Mucosa of gallbladder (tissue), 1 donor: Measurements from ENCODE around the gene MAP3K20. TPM values are rescaled to one million over a fixed set of nuclear protein-coding genes. Genes with fewer than 3 reads are reported as not detected.

Experiments used
- DNase-seq: peaks from one replicate; pipeline ENCODE4 v3.0.0-alpha.2; 2020; ENCODE audit warnings: low spot score
- total RNA-seq: library from RNA; stranded (reverse); gene quantifications from one replicate; pipeline ENCODE4 v1.2.1, GENCODE V29; 2021
- donor health status: DM: no; HTN: no; CAD: no.

MAP3K20 gene
- total RNA-seq, 1 donor from 2014 or later = 90.0 TPM

DNA sequence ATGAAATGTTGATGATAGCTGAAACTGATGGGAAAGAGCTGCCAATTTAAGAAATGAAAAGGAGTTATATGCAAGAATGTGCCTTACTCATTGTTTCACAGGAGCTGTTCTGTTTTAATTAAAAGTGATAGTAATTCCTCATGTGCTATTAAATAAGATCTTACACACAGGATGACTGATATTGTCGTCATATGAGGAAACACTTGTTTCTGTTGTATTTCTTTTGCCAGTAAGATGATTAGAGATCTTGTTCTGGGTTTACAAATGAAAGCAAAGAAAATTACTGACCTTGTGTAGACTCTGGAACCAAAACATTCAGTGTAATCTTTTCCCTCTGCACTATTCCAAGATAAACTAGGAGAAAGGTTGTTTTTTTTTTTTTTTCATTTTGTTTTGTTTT, 123.6 kb downstream of the MAP3K20 start:
- no peak for DNase-seq

DNA sequence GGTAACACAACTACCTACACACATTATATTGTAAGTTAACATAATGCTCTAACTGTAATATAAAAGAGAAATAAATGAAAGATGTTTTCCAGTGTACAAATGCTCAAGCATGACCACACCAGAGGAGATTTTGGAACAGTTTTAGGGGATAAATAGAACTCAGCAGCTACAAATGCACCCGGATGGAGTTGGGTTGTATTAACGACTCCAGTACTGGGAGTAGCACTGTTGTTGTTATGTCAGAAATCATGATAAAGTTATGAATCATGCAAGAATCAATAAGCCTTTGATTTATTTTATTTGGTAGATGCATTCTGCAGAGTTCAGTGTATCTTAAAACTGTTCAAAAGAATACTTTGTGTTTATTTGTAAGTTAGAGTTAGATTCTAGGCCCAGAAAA, 126.9 kb downstream of the MAP3K20 start:
- no peak for DNase-seq

DNA sequence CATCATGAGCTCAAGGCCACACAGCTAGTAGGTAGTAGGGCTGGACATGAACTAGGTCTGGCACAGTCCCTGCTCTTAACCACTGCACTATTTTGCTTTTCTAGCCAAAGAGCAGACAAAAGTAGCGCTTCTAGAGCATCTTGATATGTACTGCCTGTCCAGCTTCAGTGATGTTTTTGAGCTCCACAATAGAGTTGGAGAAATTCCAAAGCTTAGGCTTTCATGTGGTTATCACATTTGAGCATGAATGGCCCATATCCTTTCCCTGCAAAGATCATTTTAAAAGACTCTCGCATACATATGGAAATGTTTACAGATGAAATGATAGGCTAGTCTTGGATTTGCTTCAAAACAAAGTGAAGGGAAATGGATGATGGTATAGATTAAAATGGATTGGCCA, 128.7 kb downstream of the MAP3K20 start:
- DNase-seq = no peak

DNA sequence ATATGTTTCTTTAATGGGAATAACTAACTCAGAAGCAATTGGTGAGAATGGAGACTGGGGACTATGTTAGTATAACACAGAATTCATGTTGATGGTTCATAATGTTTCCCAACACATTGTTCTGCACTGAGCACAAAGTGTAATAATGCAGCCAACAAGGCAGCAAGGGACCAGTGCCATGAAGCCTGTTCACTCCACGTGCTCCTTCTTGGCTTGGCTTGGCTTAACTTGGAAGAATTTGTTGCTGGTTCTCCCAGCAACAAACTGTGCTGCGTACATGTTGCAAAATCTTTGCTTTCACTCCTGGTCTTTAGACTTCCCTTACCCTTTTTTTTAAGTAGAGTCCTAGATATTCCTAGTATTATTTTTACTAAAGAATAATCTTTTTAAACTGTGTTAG, 129.7 kb downstream of the MAP3K20 start:
- peak; percentile 77 for DNase-seq

DNA sequence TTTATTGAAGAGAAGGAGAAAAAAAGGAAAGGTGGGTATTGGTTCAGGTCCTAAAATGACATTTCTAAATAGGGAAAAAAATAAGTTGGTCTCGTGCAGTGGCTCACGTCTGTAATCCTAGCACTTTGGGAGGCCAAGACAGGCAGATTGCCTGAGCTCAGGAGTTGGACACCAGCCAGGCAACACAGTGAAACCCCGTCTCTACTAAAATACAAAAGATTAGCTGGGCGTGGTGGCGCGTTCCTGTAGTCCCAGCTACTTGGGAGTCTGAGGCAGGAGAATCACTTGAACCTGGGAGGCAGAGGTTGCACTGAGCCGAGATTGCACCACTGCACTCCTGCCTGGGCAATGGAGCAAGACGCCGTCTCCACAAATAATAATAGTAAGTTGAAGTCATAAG, 131.5 kb downstream of the MAP3K20 start:
- peak; percentile 20 for DNase-seq

DNA sequence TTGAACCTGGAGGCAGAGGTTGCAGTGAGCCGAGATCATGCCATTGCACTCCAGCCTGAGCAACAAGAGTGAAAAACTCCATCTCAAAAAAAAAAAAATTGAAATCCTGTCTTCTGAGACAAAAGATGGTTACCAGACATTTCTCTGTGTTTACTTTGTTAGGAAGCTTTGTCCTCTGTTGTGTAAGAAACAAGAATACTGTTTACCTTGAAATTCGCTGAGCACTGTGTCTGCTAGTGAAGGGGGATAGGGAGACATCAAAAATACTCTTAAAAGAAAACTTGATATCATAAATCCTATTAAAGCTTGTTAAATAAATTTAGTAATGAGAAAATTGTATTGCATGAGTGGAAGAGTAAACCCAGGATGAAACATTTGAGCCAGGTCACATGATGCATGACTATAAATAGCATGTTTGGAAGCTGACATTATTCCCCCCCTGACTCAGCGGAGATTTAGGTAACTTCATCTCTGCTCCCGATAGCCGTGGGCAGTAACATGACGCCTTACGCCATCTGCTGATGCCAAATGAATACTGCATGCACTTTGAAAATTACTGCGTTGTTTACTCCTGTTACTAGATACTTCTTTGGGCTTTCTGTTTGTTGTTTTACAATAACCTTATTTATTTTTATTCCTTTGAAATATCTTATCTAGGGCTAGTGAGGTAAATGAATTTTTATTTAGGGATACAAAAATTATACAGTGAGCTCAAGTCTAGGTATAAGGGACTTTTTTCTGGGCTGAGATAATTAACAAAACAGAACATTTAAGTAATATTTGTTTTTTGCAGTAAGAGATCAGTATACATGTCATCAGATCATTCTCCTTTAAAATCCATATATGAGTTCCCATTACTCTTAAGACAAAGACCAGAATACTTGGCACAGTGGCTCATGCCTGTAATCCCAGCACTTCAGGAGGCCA, 134.9 kb downstream of the MAP3K20 start:
- DNase-seq = peak; percentile 75

DNA sequence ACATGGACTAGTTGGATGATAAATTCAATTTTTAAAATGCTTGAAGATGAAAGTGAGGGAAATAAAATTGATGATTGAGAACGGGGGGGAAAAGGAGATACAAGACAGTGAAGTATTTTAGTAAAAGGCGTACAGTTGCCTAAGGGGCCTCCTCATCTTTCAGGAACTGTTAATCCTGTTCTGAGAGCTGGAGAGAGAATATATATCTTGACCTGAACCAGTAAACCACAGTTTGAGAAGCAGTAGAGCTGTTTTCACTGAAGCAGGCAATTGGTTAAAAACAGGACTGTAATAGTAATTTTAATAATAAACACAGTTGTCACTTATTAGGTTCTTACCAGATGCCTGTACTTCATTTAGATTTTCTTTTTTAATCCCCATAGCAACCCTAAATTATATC, 137.5 kb downstream of the MAP3K20 start:
- DNase-seq = no peak

DNA sequence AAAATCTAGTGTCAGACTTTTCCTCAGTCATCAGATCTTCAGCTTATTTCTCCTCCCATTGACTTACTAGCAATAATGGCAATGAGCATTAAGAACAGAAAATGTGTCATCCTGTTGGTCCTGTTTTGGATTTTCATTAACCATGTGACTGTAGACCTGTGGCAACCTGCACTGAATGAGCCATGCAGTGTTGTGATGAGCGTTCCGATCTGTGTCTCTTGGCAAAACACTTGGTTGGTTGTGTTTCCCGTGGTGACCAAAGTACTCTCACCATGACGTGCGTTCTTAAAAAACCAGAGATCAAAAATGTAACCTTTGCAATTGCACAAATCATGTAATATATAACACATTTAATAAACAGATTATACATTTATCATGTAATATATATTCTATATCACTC, 138.6 kb downstream of the MAP3K20 start:
- DNase-seq = no peak

DNA sequence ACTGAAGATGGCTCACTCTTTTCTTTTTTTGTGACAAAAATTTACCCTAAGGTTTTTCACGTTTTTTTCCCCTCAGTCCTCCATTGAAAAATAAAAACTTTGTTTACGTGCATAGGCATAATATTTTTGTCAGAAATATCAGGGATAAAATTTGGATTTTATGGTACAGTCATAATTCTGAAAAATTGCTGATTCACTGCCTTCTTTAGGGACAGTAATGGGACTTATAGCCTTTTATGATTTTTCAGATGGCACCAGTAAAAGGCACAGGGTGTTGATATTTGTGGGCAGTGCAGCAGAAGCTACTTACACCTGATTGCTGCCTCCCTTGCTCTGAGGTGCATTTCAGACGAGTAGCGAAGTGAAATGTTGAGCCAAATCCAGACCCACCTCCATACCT, 139.7 kb downstream of the MAP3K20 start:
- no peak for DNase-seq

DNA sequence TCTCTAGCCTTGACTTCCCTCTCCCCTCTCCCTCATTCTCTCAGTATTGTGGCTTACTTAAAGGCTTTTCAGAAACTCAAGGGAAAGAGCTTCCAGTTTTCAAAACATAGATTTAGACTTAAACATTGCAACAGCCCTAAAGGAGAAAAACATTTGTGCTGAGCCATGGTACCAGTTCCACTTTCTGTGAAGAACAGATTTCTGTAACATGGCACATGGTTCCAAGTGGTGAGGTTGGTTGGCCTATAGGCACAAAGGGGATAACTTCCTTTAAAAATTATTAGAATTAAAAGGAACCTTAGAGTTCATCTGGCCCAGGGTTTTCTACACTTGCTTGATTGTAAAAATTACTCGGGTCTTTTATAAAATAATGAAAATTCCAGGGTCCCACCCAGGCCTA, 140.4 kb downstream of the MAP3K20 start:
- DNase-seq = no peak

DNA sequence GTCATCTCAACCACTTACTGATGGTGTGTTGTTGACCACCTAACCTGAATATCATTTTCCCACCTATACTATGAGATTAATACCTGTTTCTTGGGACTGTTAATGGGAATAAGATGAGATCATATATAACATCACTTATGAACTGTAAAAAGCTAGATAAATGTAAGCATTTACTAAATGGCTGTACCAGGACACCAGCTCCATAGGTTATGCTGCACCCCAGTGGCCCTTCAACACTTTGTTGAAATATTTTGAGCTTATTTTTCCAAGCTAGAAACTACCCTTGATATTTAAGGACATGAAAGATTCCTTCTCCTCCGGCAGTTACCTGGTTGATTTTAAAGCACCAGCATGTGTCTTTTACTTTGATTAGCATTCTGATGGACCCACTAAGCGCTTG, 141.0 kb downstream of the MAP3K20 start:
- no peak for DNase-seq

DNA sequence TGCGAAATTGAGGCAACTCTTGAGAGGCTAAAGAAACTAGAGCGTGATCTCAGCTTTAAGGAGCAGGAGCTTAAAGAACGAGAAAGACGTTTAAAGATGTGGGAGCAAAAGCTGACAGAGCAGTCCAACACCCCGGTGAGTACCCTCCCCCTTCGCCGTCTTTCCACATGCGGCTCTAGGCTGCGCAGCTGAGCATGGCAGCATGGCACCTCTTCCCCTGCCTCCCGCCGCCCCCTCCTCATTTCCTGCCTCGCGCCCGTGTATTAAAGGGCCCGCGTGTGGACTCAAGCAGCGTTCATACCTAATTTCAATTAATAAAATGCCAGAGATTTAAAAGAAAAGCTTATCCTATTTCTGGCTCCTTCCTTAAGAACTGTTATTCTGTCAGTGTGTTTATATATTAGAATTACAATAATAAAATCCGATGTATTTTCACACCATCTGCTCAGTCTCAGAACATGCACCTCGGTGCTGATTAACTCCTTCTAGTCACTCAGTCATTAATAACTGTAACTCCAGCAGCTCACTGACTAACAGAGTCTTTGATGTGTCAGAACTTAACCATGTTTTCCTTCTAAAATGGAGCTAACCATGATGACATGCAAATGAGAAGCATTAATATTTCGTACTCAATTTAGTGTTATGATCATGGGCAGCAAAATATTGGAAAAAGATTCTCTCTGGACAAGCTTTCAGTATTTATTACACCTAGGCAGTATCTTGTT, 141.6 kb downstream of the MAP3K20 start:
- no peak for DNase-seq

DNA sequence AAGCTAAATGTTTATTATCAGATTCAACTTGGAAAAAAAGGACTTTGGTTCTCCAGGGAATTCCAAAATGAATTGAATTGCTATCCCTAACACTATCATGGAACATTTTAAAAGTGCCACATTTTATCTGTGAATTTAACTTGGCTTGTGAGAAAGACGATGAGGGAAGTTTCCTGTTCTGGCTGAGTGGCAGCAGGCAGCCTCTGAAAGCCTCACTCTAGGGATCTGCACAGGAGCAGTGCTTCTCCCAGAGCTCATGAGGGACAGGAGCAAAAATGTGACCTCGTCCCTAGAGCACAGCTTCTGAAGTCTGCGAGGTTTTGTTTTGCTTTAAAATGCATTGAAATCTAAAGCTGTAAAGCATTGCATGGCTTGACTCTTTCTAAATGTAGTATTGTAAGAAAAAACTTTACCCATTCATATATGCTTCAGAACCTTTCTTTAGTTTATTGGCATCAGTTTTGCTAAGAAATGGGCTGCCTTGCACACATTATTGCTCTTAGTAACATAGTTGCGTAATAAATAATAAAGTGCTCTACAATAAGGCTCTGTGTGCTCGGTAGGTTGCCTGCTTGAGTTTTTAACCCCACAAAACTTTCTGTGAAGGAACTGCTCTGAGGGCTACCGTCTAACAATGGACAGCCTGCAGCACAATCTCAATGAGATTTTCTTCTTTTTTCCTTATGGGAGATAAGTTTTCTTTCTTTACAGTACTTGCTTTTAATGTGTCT, 142.8 kb downstream of the MAP3K20 start:
- no peak for DNase-seq

DNA sequence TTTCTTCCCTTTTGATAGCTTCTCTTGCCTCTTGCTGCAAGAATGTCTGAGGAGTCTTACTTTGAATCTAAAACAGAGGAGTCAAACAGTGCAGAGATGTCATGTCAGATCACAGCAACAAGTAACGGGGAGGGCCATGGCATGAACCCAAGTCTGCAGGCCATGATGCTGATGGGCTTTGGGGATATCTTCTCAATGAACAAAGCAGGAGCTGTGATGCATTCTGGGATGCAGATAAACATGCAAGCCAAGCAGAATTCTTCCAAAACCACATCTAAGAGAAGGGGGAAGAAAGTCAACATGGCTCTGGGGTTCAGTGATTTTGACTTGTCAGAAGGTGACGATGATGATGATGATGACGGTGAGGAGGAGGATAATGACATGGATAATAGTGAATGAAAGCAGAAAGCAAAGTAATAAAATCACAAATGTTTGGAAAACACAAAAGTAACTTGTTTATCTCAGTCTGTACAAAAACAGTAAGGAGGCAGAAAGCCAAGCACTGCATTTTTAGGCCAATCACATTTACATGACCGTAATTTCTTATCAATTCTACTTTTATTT, 145.6 kb downstream of the MAP3K20 start:
- no peak for DNase-seq

DNA sequence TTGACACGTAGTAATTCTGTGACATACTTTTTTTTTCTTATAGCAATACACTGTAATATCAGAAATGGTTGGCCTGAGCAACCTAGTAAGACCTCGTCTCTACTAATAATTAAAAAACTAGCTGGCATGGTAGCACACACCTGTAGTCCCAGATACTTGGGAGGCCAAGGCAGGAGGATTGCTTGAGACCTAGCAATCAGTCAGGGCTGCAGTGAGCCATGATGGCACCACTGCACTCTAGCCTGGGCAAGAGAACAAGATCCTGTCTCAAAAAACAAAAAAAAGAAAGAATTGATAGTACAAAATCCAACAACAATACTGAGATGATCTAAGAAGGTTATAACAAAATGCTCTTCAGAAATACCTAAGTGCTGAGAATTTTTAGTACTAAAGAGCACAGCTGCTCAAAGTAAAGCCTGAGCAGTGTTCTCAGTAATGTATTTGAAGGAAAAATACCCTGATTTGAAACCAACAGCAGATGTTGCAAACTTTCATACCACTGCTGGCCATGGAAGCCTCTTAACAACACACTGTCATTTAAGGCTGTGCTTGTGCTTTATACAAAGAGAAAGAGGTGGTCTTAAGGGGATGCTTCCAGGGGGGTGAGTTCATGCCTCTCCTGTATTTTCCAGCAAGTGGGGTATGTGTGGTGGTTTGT, 146.4 kb downstream of the MAP3K20 start:
- no peak for DNase-seq

DNA sequence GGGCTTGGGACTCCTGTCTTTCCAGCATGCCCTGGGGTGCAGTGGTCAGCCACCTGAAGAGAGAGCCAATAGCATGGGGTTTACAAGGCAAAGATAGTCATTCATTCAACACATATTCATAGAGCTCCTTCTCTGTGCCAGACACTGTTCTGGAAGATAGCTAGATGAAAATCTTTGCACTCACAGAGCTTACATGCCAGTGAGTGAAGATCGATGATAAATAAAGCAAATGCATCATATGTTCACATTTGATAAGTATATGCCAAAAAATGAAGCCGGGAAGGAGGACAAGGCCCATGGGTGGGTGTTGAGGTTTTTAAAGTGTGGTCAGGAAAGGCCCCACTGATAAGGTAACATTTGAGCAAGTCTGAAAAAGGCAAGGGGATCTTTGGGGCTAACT, 148.2 kb downstream of the MAP3K20 start:
- DNase-seq = no peak

DNA sequence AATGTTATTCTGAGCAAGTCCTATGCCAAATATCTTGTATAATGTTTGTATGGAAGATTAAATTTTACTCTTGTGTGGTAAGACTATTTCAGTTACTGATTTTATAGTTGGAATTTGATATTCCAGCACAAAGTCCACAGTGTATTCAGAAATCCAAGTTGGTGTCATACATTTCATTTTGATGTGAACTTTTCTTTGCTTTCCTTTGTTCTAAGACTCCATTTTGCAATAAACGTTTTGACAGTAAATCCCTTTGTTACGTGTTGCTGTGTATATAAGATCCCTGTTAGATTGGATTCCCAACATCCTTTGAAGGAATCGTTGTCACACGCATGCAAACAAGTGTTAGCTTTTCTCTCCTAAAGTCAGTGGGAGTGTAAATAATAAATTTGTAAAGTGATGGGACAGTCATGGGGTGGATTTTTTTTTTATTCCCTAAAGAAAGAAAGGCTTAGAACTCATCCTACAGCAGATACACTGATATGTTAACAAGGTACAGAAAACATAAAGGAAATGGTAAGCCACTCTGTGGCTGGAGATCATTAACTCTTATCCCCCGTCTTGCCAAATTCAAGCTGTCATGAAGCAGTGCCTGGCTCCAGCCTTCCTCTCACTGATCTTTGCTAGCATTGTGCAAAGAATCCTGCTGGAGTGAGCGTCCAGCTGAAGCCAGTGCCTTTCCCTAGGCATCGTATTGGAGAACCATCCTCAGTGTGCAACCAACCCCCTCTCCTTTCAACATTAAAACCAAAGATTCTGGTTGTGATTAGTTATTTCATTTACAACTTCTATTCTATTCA, 151.5 kb downstream of the MAP3K20 start:
- peak; percentile 42 for DNase-seq

DNA sequence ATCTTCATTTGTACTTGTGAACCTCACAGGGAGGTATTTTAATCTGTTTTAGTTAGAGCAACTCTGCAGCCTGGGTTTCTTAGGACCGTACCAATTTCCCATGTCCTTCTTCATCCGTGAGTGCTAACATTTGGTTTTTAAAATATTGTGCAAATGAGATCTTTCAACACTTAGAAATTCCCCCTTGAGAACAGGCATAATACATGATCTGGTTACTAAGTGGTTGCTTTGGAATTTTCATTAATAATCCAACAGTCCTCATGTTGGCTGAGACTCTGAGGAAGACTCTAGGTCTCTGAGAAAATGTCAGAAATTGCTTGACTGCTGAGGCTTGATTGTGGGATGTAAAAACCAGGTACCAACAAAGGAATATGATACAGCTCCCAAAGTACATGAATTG, 153.4 kb downstream of the MAP3K20 start:
- DNase-seq = no peak

DNA sequence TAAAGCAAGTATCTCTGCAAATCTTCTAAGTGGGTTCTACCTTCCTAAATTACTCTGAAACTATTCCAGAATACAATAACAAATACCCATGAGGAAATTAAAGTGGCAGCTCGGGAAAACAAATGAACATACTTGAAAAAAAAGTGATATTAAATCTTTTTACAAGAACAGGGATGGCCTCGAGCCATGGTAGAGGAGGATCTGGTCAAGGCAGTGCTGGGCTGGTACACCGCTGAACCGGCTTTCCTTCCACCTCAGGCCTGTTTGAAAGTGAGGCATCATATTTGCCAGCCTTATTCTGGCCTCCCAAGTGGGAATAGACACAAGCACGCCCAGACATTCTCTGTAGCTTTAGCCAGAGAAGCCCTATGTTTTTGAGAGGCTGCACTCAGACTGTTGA, 154.5 kb downstream of the MAP3K20 start:
- no peak for DNase-seq

DNA sequence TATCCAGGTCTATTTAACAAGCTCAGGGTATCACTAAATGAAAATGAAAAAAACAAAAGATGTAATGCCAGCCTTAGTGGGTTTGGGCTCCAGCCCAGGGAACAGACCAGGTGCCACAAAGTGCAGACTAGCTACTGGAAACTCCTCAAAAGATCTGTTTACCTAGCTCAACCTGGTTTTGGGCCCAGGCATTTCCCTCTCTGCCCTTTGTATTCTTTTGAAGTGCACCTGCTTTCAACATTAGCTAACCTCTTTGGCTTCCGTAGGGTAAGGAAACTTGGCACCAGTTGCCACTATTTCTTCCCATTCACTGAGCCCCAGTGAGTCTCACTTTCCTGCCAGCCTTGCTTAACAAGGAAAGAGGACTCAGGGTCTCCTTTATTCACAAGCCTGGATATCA, 155.4 kb downstream of the MAP3K20 start:
- DNase-seq = peak; percentile 66

DNA sequence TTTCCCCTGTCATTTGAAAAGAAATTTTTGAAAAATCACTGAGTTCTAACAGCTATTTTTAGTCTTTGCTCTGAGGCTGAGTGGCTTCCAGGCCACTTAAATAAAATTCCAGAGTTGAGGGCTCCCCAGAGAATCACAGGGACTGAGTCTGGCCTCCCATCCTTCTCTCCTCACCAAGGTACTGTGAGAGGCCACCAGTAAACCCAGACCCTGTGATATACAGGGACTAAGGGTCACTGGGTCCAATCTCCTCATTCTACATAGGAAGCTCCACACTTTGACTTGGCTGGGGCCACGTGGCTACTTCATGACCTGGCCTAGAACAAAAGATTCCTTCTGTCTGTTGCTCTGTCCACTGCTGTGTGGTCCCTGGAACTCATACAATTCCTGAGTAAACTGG, 155.8 kb downstream of the MAP3K20 start:
- no peak for DNase-seq
